Esophagus muscularis mucosa (tissue), 4 donors: ENCODE data around the gene CCDC127. TPM values are rescaled to one million over a fixed set of nuclear protein-coding genes. Genes with fewer than 3 reads are reported as not detected.

Experiments used
- DNase-seq: peaks from one replicate; pipeline ENCODE4 v3.0.0-alpha.2; 2017; ENCODE audit errors: extremely low spot score
- H3K27ac ChIP-seq, 4 donors: fragments of 200-600 bp; sonication (generic); replicated peaks in 1 of 4; 1 replicate in 3 of 4; 2 replicates in 1 of 4; pipeline ENCODE4 v1.5.1; 2016 to 2019; ENCODE audit warnings: mild to moderate bottlenecking in 1 of 4
- H3K27me3 ChIP-seq, 4 donors: fragments of 200-600 bp; sonication (generic); one replicate each; pipeline versions ENCODE4 v1.5.1 to v1.6.0; 2016 to 2019
- H3K36me3 ChIP-seq, 4 donors: fragments of 200-600 bp; sonication (generic); one replicate each; pipeline ENCODE4 v1.5.1; 2016 to 2019
- H3K4me1 ChIP-seq, 4 donors: fragments of 200-600 bp; sonication (generic); one replicate each; pipeline ENCODE4 v1.5.1; 2016 to 2019
- H3K4me3 ChIP-seq, 4 donors: fragments of 200-600 bp; sonication (generic); 1 replicate in 2 of 4; 2 replicates in 2 of 4; pipeline ENCODE4 v1.5.1; 2016 to 2019; ENCODE audit warnings: mild to moderate bottlenecking in 4 of 4, moderate library complexity in 1 of 4
- H3K9me3 ChIP-seq, 4 donors: fragments of 200-600 bp; sonication (generic); 1 replicate in 3 of 4; 2 replicates in 1 of 4; pipeline ENCODE4 v1.5.1; 2016 to 2019
- EP300 ChIP-seq: sonication (generic); formaldehyde crosslinking; IDR thresholded peaks from one replicate; pipeline ENCODE4 v1.6.1; 2017; ENCODE audit warnings: antibody characterized with exemption
- POLR2A ChIP-seq: fragments of 450-650 bp; IDR thresholded peaks from one replicate; pipeline ENCODE4 v1.6.1; 2017; ENCODE audit warnings: antibody characterized with exemption, moderate library complexity, mild to moderate bottlenecking, low read depth
- POLR2AphosphoS5 ChIP-seq, 2 donors: sonication (generic); formaldehyde crosslinking; IDR thresholded peaks; one replicate each; pipeline ENCODE4 v1.6.1; 2017; ENCODE audit warnings: antibody characterized with exemption in 2 of 2
- WGBS: methylation state at CpG from one replicate; pipeline ENCODE4 v1.1.5; 2018; 5-methylcytosine and 5-hydroxymethylcytosine counted together
- intact Hi-C: fragments of 100-400 bp; cut with DNase I; formaldehyde crosslinking; loops from one replicate; pipeline ENCODE4 v1.15.1; 2023
- total RNA-seq, 4 donors: library from RNA; depleted of rRNA; stranded (reverse); fragments of >200 nt; gene quantifications; one replicate each; pipeline versions ENCODE4 v1.1.0 to v1.2.1, GENCODE V29; 2016
- TF ChIP-seq, protein P1 (sequence below), 3 experiments: fragments of 200-600 bp in 2 of 3; fragments of 450-650 bp in 1 of 3; sonication (generic) in 2 of 3; IDR thresholded peaks; one replicate each; pipeline ENCODE4 v1.5.1; 2017 to 2019; ENCODE audit warnings: antibody characterized with exemption in 3 of 3, mild to moderate bottlenecking in 2 of 3, moderate library complexity in 1 of 3

The CCDC127 gene
- total RNA-seq, 4 donors from 2014 or later, result 5.8 to 11.9 (median 8.6) TPM

DNA sequence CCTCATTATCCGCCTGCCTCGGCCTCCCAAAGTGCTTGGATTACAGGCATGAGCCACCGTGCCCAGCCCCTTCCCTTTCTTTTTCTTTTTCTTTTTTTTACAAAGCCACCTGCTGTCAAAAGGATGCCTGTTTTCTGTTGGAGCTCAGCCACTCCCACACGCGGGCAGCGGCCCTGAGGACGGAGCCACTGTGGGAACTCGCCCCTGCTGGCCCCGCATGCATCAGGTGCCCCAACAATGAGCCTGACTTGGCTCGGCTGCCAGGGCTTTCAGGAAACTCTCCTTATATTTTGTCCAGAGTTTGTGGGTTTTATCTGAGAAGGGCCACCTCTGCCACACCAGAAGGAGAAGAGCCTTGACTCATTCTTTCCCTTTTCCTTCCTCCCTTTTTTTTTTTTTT lies 63.7 kb downstream of the CCDC127 start:
- H3K4me3 ChIP-seq, result no peak overlapping the region
- H3K27me3 ChIP-seq, result peaks cover 0 to 16% (median 0%) of the 10 kb centered on the region in 4 donors
- intact Hi-C loops, result no loop called here
- TF ChIP-seq EP300, result no peak
- no peak for TF ChIP-seq POLR2AphosphoS5 (IDR thresholded peaks at IDR 0.05)
- TF ChIP-seq POLR2A, result no peak
- TF ChIP-seq, protein P1, sequence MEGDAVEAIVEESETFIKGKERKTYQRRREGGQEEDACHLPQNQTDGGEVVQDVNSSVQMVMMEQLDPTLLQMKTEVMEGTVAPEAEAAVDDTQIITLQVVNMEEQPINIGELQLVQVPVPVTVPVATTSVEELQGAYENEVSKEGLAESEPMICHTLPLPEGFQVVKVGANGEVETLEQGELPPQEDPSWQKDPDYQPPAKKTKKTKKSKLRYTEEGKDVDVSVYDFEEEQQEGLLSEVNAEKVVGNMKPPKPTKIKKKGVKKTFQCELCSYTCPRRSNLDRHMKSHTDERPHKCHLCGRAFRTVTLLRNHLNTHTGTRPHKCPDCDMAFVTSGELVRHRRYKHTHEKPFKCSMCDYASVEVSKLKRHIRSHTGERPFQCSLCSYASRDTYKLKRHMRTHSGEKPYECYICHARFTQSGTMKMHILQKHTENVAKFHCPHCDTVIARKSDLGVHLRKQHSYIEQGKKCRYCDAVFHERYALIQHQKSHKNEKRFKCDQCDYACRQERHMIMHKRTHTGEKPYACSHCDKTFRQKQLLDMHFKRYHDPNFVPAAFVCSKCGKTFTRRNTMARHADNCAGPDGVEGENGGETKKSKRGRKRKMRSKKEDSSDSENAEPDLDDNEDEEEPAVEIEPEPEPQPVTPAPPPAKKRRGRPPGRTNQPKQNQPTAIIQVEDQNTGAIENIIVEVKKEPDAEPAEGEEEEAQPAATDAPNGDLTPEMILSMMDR (IDR thresholded peaks at IDR 0.05), result no peak
- no peak overlapping the region for H3K27ac ChIP-seq
- no peak for DNase-seq
- 81% methylated on average over 10 of the region's 10 CpGs for WGBS
- H3K4me1 ChIP-seq, result no peaks in the 10 kb centered on the region
- H3K9me3 ChIP-seq, result no peaks in the 10 kb centered on the region
- no peaks in the 10 kb centered on the region for H3K36me3 ChIP-seq

- peaks cover 0 to 6% (median 0%) of the 10 kb centered on the region in 4 donors for H3K27me3 ChIP-seq
- H3K36me3 ChIP-seq, result no peaks in the 10 kb centered on the region
- no peak for TF ChIP-seq EP300
- TF ChIP-seq, protein P1 (IDR thresholded peaks at IDR 0.05), result no peak
- no peak for TF ChIP-seq POLR2AphosphoS5 (IDR thresholded peaks at IDR 0.05)
- TF ChIP-seq POLR2A, result no peak
- DNase-seq, result no peak
- H3K4me3 ChIP-seq, result no peak overlapping the region
- intact Hi-C loops, result no loop called here
- H3K27ac ChIP-seq, result no peak overlapping the region
- H3K9me3 ChIP-seq, result peaks cover 0 to 2% (median under 1%) of the 10 kb centered on the region in 4 donors
- 88% methylated on average over 8 of the region's 8 CpGs for WGBS
- no peaks in the 10 kb centered on the region for H3K4me1 ChIP-seq
Observed at GRCh38 chr5:153256-153655, 64.7 kb downstream of the CCDC127 start.

GRCh38 chr5:152077-152476 lies 65.9 kb downstream of the CCDC127 start:
- H3K36me3 ChIP-seq, result no peaks in the 10 kb centered on the region
- intact Hi-C loops, result no loop called here
- no peak overlapping the region for H3K4me3 ChIP-seq
- WGBS, result 97% methylated on average over 6 of the region's 6 CpGs
- TF ChIP-seq, protein P1 (IDR thresholded peaks at IDR 0.05), result no peak
- TF ChIP-seq POLR2A, result no peak
- no peak for TF ChIP-seq EP300
- TF ChIP-seq POLR2AphosphoS5 (IDR thresholded peaks at IDR 0.05), result no peak
- DNase-seq, result no peak
- no peaks in the 10 kb centered on the region for H3K4me1 ChIP-seq
- no peaks in the 10 kb centered on the region for H3K27me3 ChIP-seq
- H3K9me3 ChIP-seq, result peaks cover 0 to 14% (median 12%) of the 10 kb centered on the region in 4 donors
- H3K27ac ChIP-seq, result no peak overlapping the region

- DNase-seq, result no peak
- H3K27ac ChIP-seq, result no peak overlapping the region
- intact Hi-C loops, result no loop called here
- 92% methylated on average over 4 of the region's 4 CpGs for WGBS
- peaks cover 0 to 22% (median 19%) of the 10 kb centered on the region in 4 donors for H3K9me3 ChIP-seq
- peaks cover 0 to 1% (median 0%) of the 10 kb centered on the region in 4 donors for H3K27me3 ChIP-seq
- H3K4me1 ChIP-seq, result no peaks in the 10 kb centered on the region
- TF ChIP-seq POLR2A (no peak), POLR2AphosphoS5 (IDR thresholded peaks at IDR 0.05) (no peak), EP300 (no peak)
- TF ChIP-seq, protein P1 (IDR thresholded peaks at IDR 0.05), result no peak
- no peaks in the 10 kb centered on the region for H3K36me3 ChIP-seq
- H3K4me3 ChIP-seq, result no peak overlapping the region
Observed at GRCh38 chr5:150746-151145, 67.2 kb downstream of the CCDC127 start.
